Aorta (tissue), 5 donors: ENCODE measurements around the gene TMEM145. TPM values are rescaled to one million over a fixed set of nuclear protein-coding genes. Genes with fewer than 3 reads are reported as not detected.
A peak's percentile ranks its signal among the peaks of the same experiment; 100 is the strongest.

Experiments
- ATAC-seq: fragments of 200-7000 bp; cut with Tn5 transposase; one replicate; pipeline ENCODE4 v1.9.1; 2022; ENCODE audit warnings: moderate library complexity; ENCODE audit not compliant: low FRiP score
- DNase-seq, 2 donors: peaks; one replicate each; pipeline ENCODE4 v3.0.0-alpha.2; 2020
- H3K27ac ChIP-seq, 2 donors: one replicate each; pipeline ENCODE4 v1.5.1; 2013; ENCODE audit warnings: low read length in 2 of 2, mild to moderate bottlenecking in 2 of 2, moderate library complexity in 2 of 2, control low read depth in 1 of 2, inconsistent platforms in 1 of 2, low read depth in 1 of 2
- H3K27me3 ChIP-seq, 2 donors: one replicate each; pipeline ENCODE4 v1.6.1; 2013; ENCODE audit warnings: control low read depth in 1 of 2, low read length in 1 of 2, mild to moderate bottlenecking in 1 of 2, moderate library complexity in 1 of 2; ENCODE audit not compliant: insufficient read depth in 2 of 2, control insufficient read depth in 1 of 2
- H3K36me3 ChIP-seq, 2 donors: one replicate each; pipeline ENCODE4 v1.6.1; 2013; ENCODE audit warnings: control low read depth in 1 of 2, low read length in 1 of 2, mild to moderate bottlenecking in 1 of 2; ENCODE audit not compliant: insufficient read depth in 2 of 2, control insufficient read depth in 1 of 2
- H3K4me1 ChIP-seq, 2 donors: one replicate each; pipeline ENCODE4 v1.6.1; 2013; ENCODE audit warnings: low read length in 2 of 2, control low read depth in 1 of 2, mild to moderate bottlenecking in 1 of 2, moderate library complexity in 1 of 2; ENCODE audit not compliant: insufficient read depth in 2 of 2, control insufficient read depth in 1 of 2
- H3K4me3 ChIP-seq, 2 donors: one replicate each; pipeline ENCODE4 v1.5.1; 2013; ENCODE audit warnings: low read length in 2 of 2, control low read depth in 1 of 2, mild to moderate bottlenecking in 1 of 2
- H3K9me3 ChIP-seq: one replicate; pipeline ENCODE4 v1.6.1; 2013; ENCODE audit warnings: mild to moderate bottlenecking, low read length; ENCODE audit not compliant: control insufficient read depth
- WGBS, 2 donors: extraction: QIAGEN DNeasy Blood & Tissue Kit; methylation state at CpG; one replicate each; pipeline ENCODE4 v1.1.7; 2013; 5-methylcytosine and 5-hydroxymethylcytosine counted together
- intact Hi-C, 2 donors: fragments of 100-400 bp; cut with DNase I; formaldehyde crosslinking; loops; one replicate each; pipeline versions ENCODE4 v1.14.2 to v1.15.0; 2022
- polyA plus RNA-seq, 2 donors: library from polyadenylated mRNA; stranded (reverse); fragments of 200-250 nt; gene quantifications; one replicate each; pipeline ENCODE4 v1.2.3, GENCODE V29; 2013
- total RNA-seq, 2 donors: library from RNA; stranded (reverse); fragmentation: NEBNext Ultra II Directional; extraction: Animal tissue kit (Norgen Biotek cat#: 25700); gene quantifications; one replicate each; pipeline ENCODE4 v1.2.1, GENCODE V29; 2021
- donor health status: healthy with polysubstance abuse.
- donor health status: Bipolar disorder and iron deficiency.
- donor health status: DM: no; HTN: no; CAD: no.
- donor health status: DM: no; HTN: no; CAD: no.
- donor health status: DM: yes; HTN: yes; CAD: no.

The TMEM145 gene
- total and polyA plus RNA-seq, 4 donors: not detected

- intact Hi-C loops: no loop called here
- Histone ChIP-seq H3K4me3 (no peak overlapping the region), H3K9me3 (no peaks in the 10 kb centered on the region), H3K4me1 (no peaks in the 10 kb centered on the region), H3K27me3 (no peaks in the 10 kb centered on the region), H3K27ac (no peak overlapping the region), H3K36me3 (no peaks in the 10 kb centered on the region)
- ATAC-seq: no peak
- WGBS, 2 donors: 28 to 30% methylated on average over 26 of the region's 26 CpGs
- DNase-seq: no peak
Observed at GRCh38 chr19:42313840-42314755, 989 bp downstream of the TMEM145 start.

GRCh38 chr19:42315024-42315423, 1.9 kb downstream of the TMEM145 start:
- Histone ChIP-seq H3K27ac (no peak overlapping the region), H3K4me1 (no peaks in the 10 kb centered on the region), H3K9me3 (no peaks in the 10 kb centered on the region), H3K27me3 (no peaks in the 10 kb centered on the region), H3K36me3 (no peaks in the 10 kb centered on the region), H3K4me3 (no peak overlapping the region)
- 70 to 74% methylated on average over 5 of the region's 5 CpGs for WGBS, 2 donors
- intact Hi-C loops: no loop called here
- ATAC-seq: no peak
- DNase-seq: no peak

GRCh38 chr19:42316223-42317211, 3.4 kb downstream of the TMEM145 start:
- intact Hi-C loops: no loop called here
- 34 to 40% methylated on average over 27 to 28 of the region's 28 CpGs for WGBS, 2 donors
- Histone ChIP-seq H3K36me3 (no peaks in the 10 kb centered on the region), H3K9me3 (no peaks in the 10 kb centered on the region), H3K27ac (no peak overlapping the region), H3K4me1 (no peaks in the 10 kb centered on the region), H3K27me3 (no peaks in the 10 kb centered on the region), H3K4me3 (no peak overlapping the region)
- DNase-seq: peak in 1 of 2 donors; percentile 66
- no peak for ATAC-seq

GRCh38 chr19:42317535-42317934, 4.4 kb downstream of the TMEM145 start:
- DNase-seq (no peak), ATAC-seq (no peak)
- 80 to 81% methylated on average over 13 of the region's 13 CpGs for WGBS, 2 donors
- no peaks in the 10 kb centered on the region for H3K9me3 ChIP-seq
- intact Hi-C loops: no loop called here
- no peaks in the 10 kb centered on the region for H3K36me3 ChIP-seq
- no peak overlapping the region for H3K4me3 ChIP-seq
- no peaks in the 10 kb centered on the region for H3K27me3 ChIP-seq
- no peaks in the 10 kb centered on the region for H3K4me1 ChIP-seq
- H3K27ac ChIP-seq: no peak overlapping the region

GRCh38 chr19:42322305-42322704, 9.2 kb downstream of the TMEM145 start:
- Histone ChIP-seq H3K4me1 (no peaks in the 10 kb centered on the region), H3K9me3 (no peaks in the 10 kb centered on the region), H3K27me3 (no peaks in the 10 kb centered on the region), H3K27ac (no peak overlapping the region), H3K36me3 (no peaks in the 10 kb centered on the region), H3K4me3 (no peak overlapping the region)
- intact Hi-C loops: no loop called here
- DNase-seq: no peak
- 71 to 73% methylated on average over 9 of the region's 9 CpGs for WGBS, 2 donors
- no peak for ATAC-seq

GRCh38 chr19:42323473-42323851, 10.4 kb downstream of the TMEM145 start:
- H3K36me3 ChIP-seq: no peaks in the 10 kb centered on the region
- no peaks in the 10 kb centered on the region for H3K4me1 ChIP-seq
- H3K9me3 ChIP-seq: no peaks in the 10 kb centered on the region
- 13 to 15% methylated on average over 20 to 29 of the region's 29 CpGs for WGBS, 2 donors
- DNase-seq (no peak), ATAC-seq (no peak)
- no peak overlapping the region for H3K27ac ChIP-seq
- no peak overlapping the region for H3K4me3 ChIP-seq
- intact Hi-C loops: no loop called here
- no peaks in the 10 kb centered on the region for H3K27me3 ChIP-seq

- Histone ChIP-seq H3K4me3 (no peak overlapping the region), H3K27ac (no peak overlapping the region), H3K36me3 (no peaks in the 10 kb centered on the region), H3K27me3 (no peaks in the 10 kb centered on the region), H3K4me1 (no peaks in the 10 kb centered on the region), H3K9me3 (no peaks in the 10 kb centered on the region)
- ATAC-seq (no peak), DNase-seq (no peak)
- WGBS, 2 donors: 2 to 3% methylated on average over 32 to 92 of the region's 92 CpGs
- intact Hi-C loops: no loop called here
Observed at GRCh38 chr19:42323852-42324654, 10.9 kb downstream of the TMEM145 start.

- ATAC-seq (no peak), DNase-seq (no peak)
- no peaks in the 10 kb centered on the region for H3K27me3 ChIP-seq
- intact Hi-C loops: loop anchor here (5.0 kb wide), 2 partner anchors 73 to 192 kb away; partner anchors contain the start of gene POU2F2 (in 2 of the 2)
- no peak overlapping the region for H3K4me3 ChIP-seq
- no peaks in the 10 kb centered on the region for H3K36me3 ChIP-seq
- H3K27ac ChIP-seq: no peak overlapping the region
- no peaks in the 10 kb centered on the region for H3K9me3 ChIP-seq
- H3K4me1 ChIP-seq: no peaks in the 10 kb centered on the region
- whole genome bisulfite sequencing, 2 donors: 1 to 2% methylated on average over 32 to 38 of the region's 38 CpGs
Observed at GRCh38 chr19:42324655-42325307, 11.7 kb downstream of the TMEM145 start.
